Muscle of leg (tissue), 11 donors: Measurements from ENCODE around the gene NLRP13. TPM values are rescaled to one million over a fixed set of nuclear protein-coding genes. Genes with fewer than 3 reads are reported as not detected.

Experiments
- DNase-seq: peaks from one replicate; pipeline ENCODE4 v3.0.0; 2013
- H3K27ac ChIP-seq: one replicate; pipeline ENCODE4 v1.5.1; 2013; ENCODE audit warnings: mild to moderate bottlenecking, low read length, control low read depth
- H3K27me3 ChIP-seq: one replicate; pipeline ENCODE4 v1.6.1; 2013; ENCODE audit warnings: low read length; ENCODE audit not compliant: control insufficient read depth, insufficient read depth
- H3K36me3 ChIP-seq: one replicate; pipeline ENCODE4 v1.6.1; 2013; ENCODE audit warnings: low read length; ENCODE audit not compliant: control insufficient read depth, insufficient read depth
- H3K4me1 ChIP-seq: one replicate; pipeline ENCODE4 v1.6.1; 2013; ENCODE audit warnings: low read length; ENCODE audit not compliant: control insufficient read depth, insufficient read depth
- H3K4me3 ChIP-seq: one replicate; pipeline ENCODE4 v1.5.1; 2013; ENCODE audit warnings: low read length, control low read depth
- H3K9me3 ChIP-seq: replicated peaks from 2 replicates; pipeline ENCODE4 v1.6.1; 2013; ENCODE audit warnings: low read depth, low read length; ENCODE audit not compliant: control insufficient read depth
- WGBS: methylation state at CpG from one replicate; pipeline ENCODE4 v1.1.5; 2013; ENCODE audit warnings: missing lambda C conversion rate; ENCODE audit not compliant: insufficient coverage; 5-methylcytosine and 5-hydroxymethylcytosine counted together
- polyA plus RNA-seq, 8 donors: library from polyadenylated mRNA; unstranded; fragments of 120-200 nt; gene quantifications; one replicate each; pipeline versions ENCODE4 v1.2.1 to v1.2.3, GENCODE V29; 2013; ENCODE audit warnings: inconsistent platforms in 1 of 8, low replicate concordance in 1 of 8; ENCODE audit not compliant: insufficient read length in 8 of 8, insufficient read depth in 1 of 8
- total RNA-seq: library from RNA; stranded (reverse); fragments of 120-200 nt; gene quantifications from one replicate; pipeline ENCODE4 v1.2.4, GENCODE V29; 2013

Gene NLRP13
- total and polyA plus RNA-seq, 9 donors, result not detected

- H3K27ac ChIP-seq, result no peak overlapping the region
- no peaks in the 10 kb centered on the region for H3K27me3 ChIP-seq
- no peak for DNase-seq
- no peaks in the 10 kb centered on the region for H3K4me1 ChIP-seq
- H3K36me3 ChIP-seq, result no peaks in the 10 kb centered on the region
- no peak overlapping the region for H3K4me3 ChIP-seq
- H3K9me3 ChIP-seq, result peaks cover 12% of the 10 kb centered on the region
- 60% methylated on average over 2 of the region's 9 CpGs for WGBS
Observed at GRCh38 chr19:55902080-55902751, 29.9 kb downstream of the NLRP13 start.

- WGBS, result 71% methylated on average over 13 of the region's 13 CpGs
- Histone ChIP-seq H3K27me3 (no peaks in the 10 kb centered on the region), H3K27ac (no peak overlapping the region), H3K36me3 (no peaks in the 10 kb centered on the region), H3K4me3 (no peak overlapping the region), H3K4me1 (no peaks in the 10 kb centered on the region), H3K9me3 (peaks cover 12% of the 10 kb centered on the region)
- DNase-seq, result no peak
Observed at GRCh38 chr19:55901369-55902079, 30.6 kb downstream of the NLRP13 start.

DNA sequence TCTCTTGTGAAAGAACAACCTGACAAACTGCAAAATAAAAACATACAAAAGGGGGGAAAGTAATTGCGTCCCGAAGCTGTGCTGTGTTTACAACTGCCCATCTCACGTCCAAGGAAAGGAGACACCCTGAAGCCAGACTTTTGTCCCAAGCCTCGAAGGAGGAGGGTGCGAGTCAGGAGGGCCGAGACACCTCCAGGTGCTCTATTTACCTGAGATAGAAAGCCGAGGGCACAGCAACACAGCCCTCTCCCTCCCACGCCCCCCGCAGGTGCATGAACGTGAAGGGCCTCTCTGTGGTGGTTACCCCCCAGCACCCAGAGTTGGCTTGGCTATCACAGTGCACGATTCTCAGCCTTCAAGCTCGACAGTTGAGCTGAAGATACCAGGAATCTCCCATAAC lies 33.2 kb downstream of the NLRP13 start:
- no peaks in the 10 kb centered on the region for H3K36me3 ChIP-seq
- WGBS, result 81% methylated on average over 10 of the region's 12 CpGs

DNA sequence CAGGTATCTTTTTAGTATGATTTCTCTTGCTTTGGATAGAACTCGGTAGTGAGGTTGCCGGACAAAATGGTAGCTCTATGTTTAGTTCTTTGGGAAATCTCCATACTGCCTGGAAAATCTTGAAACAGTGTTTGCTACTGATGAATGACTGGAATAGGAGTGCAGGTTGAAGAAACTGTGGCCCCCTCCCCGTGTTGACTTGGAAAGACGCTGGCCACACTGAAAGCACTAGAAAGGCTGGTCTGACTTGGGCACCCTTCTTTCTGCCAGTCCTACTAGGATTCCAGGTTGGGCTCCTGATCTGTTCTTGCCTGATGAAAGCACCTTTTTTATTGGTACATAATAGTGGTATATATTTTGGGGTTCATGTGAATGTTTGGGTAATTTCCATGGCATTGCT lies 49.5 kb downstream of the NLRP13 start:
- Histone ChIP-seq H3K4me1 (no peaks in the 10 kb centered on the region), H3K27ac (no peak overlapping the region), H3K9me3 (peaks cover 33% of the 10 kb centered on the region), H3K36me3 (no peaks in the 10 kb centered on the region), H3K4me3 (no peak overlapping the region), H3K27me3 (no peaks in the 10 kb centered on the region)
- WGBS, result 33% methylated on average over 3 of the region's 4 CpGs
- DNase-seq, result no peak

More for the DNA sequence above, 33.2 kb downstream of the NLRP13 start:
- Histone ChIP-seq H3K9me3 (peaks cover 18% of the 10 kb centered on the region), H3K27ac (no peak overlapping the region), H3K4me3 (no peak overlapping the region), H3K4me1 (no peaks in the 10 kb centered on the region), H3K27me3 (no peaks in the 10 kb centered on the region)
- no peak for DNase-seq

DNA sequence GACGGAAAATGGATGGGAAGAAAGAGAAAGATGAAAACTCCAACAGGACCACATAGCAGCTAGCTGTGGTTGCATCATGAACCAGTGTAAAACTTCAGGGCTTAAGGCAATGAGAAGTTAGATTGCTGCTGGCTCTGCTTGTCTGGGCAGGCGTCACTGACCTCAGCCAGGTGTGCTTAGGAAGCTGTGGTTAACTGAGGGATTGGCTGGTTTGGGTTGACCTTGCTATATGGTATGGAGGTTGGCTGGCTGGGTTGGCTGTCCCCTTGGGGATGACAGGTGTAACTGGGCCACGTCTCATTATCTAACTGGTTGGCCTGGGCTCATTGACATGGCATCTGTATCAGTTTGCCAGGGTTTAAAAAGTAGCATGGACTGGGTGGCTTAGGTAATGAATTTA lies 54.9 kb downstream of the NLRP13 start:
- DNase-seq, result no peak
- no peak overlapping the region for H3K4me3 ChIP-seq
- H3K9me3 ChIP-seq, result peaks cover 36% of the 10 kb centered on the region
- H3K27ac ChIP-seq, result no peak overlapping the region
- no peaks in the 10 kb centered on the region for H3K36me3 ChIP-seq
- H3K27me3 ChIP-seq, result no peaks in the 10 kb centered on the region
- H3K4me1 ChIP-seq, result no peaks in the 10 kb centered on the region
- WGBS, result 60% methylated on average over 3 of the region's 3 CpGs

- Histone ChIP-seq H3K9me3 (peaks cover 27% of the 10 kb centered on the region), H3K4me1 (no peaks in the 10 kb centered on the region), H3K4me3 (no peak overlapping the region), H3K27ac (no peak overlapping the region), H3K36me3 (no peaks in the 10 kb centered on the region), H3K27me3 (no peaks in the 10 kb centered on the region)
- no peak for DNase-seq
- 84% methylated on average over 7 of the region's 11 CpGs for WGBS
Observed at GRCh38 chr19:55870736-55871135, 61.4 kb downstream of the NLRP13 start.

GRCh38 chr19:55867101-55867500 lies 65.0 kb downstream of the NLRP13 start:
- no peaks in the 10 kb centered on the region for H3K36me3 ChIP-seq
- peaks cover 29% of the 10 kb centered on the region for H3K9me3 ChIP-seq
- WGBS, result 88% methylated on average over 6 of the region's 7 CpGs
- no peak overlapping the region for H3K4me3 ChIP-seq
- no peak for DNase-seq
- no peaks in the 10 kb centered on the region for H3K4me1 ChIP-seq
- H3K27me3 ChIP-seq, result no peaks in the 10 kb centered on the region
- H3K27ac ChIP-seq, result no peak overlapping the region

DNA sequence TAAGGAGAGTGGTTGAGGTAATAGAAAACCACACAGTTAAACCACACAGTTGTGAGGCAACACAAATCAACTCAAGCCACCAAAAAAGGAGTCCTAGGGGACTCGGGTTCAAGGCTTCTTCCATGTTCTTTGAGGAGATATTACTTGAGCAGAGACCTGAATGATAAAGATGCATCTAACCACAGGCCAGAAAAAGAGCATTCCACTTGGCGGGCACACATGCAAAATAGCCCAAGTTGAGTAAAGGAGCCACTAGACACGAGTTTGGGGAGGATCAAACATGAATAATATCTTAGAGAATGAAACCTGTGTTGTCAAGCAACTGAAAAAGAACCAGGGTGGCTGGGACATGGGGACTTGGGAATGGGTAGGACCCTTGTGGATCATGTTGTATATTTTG lies 65.6 kb downstream of the NLRP13 start:
- H3K4me1 ChIP-seq, result no peaks in the 10 kb centered on the region
- H3K27me3 ChIP-seq, result no peaks in the 10 kb centered on the region
- no peaks in the 10 kb centered on the region for H3K36me3 ChIP-seq
- no peak overlapping the region for H3K27ac ChIP-seq
- no peak for DNase-seq
- H3K4me3 ChIP-seq, result no peak overlapping the region
- WGBS, result 53% methylated on average over 2 of the region's 3 CpGs
- H3K9me3 ChIP-seq, result peaks cover 31% of the 10 kb centered on the region

DNA sequence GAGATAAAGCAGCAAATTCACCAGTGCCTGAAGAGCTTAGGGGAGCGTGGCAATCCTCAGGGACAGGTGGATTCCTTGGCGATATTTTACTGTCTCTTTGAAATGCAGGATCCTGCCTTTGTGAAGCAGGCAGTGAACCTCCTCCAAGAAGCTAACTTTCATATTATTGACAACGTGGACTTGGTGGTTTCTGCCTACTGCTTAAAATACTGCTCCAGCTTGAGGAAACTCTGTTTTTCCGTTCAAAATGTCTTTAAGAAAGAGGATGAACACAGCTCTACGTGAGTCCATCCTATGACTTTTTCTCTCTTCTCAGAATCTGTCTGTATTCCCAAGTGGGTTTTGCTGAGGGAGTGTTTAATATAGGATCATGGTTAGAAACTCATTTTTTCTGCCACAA lies 73.2 kb downstream of the NLRP13 start:
- Histone ChIP-seq H3K9me3 (peaks cover 40% of the 10 kb centered on the region), H3K36me3 (no peaks in the 10 kb centered on the region), H3K4me3 (no peak overlapping the region), H3K4me1 (no peaks in the 10 kb centered on the region), H3K27ac (no peak overlapping the region), H3K27me3 (no peaks in the 10 kb centered on the region)
- DNase-seq, result no peak
- 53% methylated on average over 2 of the region's 5 CpGs for WGBS

DNA sequence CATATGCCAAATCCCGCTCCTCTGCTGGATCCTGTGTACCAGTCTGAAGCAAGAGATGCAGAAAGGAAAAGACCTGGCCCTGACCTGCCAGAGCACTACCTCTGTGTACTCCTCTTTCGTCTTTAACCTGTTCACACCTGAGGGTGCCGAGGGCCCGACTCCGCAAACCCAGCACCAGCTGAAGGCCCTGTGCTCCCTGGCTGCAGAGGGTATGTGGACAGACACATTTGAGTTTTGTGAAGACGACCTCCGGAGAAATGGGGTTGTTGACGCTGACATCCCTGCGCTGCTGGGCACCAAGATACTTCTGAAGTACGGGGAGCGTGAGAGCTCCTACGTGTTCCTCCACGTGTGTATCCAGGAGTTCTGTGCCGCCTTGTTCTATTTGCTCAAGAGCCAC lies 73.7 kb downstream of the NLRP13 start:
- peaks cover 39% of the 10 kb centered on the region for H3K9me3 ChIP-seq
- no peak overlapping the region for H3K27ac ChIP-seq
- no peaks in the 10 kb centered on the region for H3K27me3 ChIP-seq
- no peaks in the 10 kb centered on the region for H3K4me1 ChIP-seq
- DNase-seq, result no peak
- H3K4me3 ChIP-seq, result no peak overlapping the region
- no peaks in the 10 kb centered on the region for H3K36me3 ChIP-seq
- WGBS, result 88% methylated on average over 9 of the region's 14 CpGs
